ENCODE results near the gene CAMP.

DNA sequence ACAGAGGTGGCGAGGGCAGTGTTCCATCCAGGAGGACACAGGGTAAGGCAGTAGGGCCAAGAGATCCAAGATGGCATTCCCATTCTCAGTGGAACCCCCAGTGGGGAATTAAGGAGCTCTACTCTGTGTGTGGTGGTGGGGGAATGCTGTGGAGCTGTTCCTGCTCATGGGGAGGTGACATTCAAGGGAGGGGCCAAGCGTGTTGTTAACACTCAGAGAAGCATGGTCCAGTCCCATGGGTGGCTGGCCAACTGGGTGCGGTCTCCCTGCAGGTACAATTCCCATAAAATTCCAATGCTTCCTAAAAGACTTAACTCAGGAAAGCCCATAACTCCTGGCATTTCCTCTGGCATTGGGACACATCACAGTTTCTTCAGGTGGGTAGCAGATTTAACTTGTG, 2.3 kb downstream of the CAMP start:
- TF ChIP-seq, protein P1, sequence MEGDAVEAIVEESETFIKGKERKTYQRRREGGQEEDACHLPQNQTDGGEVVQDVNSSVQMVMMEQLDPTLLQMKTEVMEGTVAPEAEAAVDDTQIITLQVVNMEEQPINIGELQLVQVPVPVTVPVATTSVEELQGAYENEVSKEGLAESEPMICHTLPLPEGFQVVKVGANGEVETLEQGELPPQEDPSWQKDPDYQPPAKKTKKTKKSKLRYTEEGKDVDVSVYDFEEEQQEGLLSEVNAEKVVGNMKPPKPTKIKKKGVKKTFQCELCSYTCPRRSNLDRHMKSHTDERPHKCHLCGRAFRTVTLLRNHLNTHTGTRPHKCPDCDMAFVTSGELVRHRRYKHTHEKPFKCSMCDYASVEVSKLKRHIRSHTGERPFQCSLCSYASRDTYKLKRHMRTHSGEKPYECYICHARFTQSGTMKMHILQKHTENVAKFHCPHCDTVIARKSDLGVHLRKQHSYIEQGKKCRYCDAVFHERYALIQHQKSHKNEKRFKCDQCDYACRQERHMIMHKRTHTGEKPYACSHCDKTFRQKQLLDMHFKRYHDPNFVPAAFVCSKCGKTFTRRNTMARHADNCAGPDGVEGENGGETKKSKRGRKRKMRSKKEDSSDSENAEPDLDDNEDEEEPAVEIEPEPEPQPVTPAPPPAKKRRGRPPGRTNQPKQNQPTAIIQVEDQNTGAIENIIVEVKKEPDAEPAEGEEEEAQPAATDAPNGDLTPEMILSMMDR (IDR thresholded peaks at IDR 0.05), result no peak
- no peak for TF ChIP-seq POLR2A (IDR thresholded peaks at IDR 0.05)

All from body of pancreas (tissue), 4 donors.